ENCODE measurements around the gene HECTD4.
"Not testable (repeated sequence)": the region's sequence is repeated elsewhere in the genome, so short reads cannot be mapped to it uniquely, and the experiment has no call there.

The HECTD4 gene

GRCh38 chr12:112233242-112233641 lies 149.0 kb downstream of the HECTD4 start:
- H3K4me2 ChIP-seq (ENCODE audit: low read depth, low read length, poor library complexity, severe bottlenecking): no peak overlapping the region
- TF ChIP-seq EZH2phosphoT487 (IDR thresholded peaks at IDR 0.05; ENCODE audit: borderline replicate concordance) (no peak), CTCF (conservative IDR thresholded peaks at IDR 0.05; ENCODE audit: low read length) (no peak)
- peaks cover 80% of the 10 kb centered on the region; the same call in 1 of the 2 replicates for H3K36me3 ChIP-seq (ENCODE audit: insufficient read depth, low read length)
- no peaks in the 10 kb centered on the region for H3K9me2 ChIP-seq (replicated peaks; ENCODE audit: low read depth, low read length)
- H3K4me1 ChIP-seq (ENCODE audit: insufficient read depth, low read length, poor library complexity, severe bottlenecking): no peaks in the 10 kb centered on the region
- H3K4me3 ChIP-seq (ENCODE audit: low read length, poor library complexity, severe bottlenecking): no peak overlapping the region
- no peak overlapping the region for H2AFZ ChIP-seq (ENCODE audit: low read length)
- H3F3A ChIP-seq (ENCODE audit: low read depth): no peaks in the 10 kb centered on the region
- H3K79me2 ChIP-seq (ENCODE audit: insufficient read depth, low read length): no peaks in the 10 kb centered on the region
- H4K20me1 ChIP-seq (ENCODE audit: insufficient read depth, low read length, poor library complexity, severe bottlenecking): no peaks in the 10 kb centered on the region
- no peaks in the 10 kb centered on the region for H3K27me3 ChIP-seq (ENCODE audit: insufficient read depth, low read length, poor library complexity, severe bottlenecking)
- H3K9me3 ChIP-seq (ENCODE audit: insufficient read depth, low read depth, low read length): no peaks in the 10 kb centered on the region
- no peak overlapping the region for H3K9ac ChIP-seq (ENCODE audit: low read depth, low read length, poor library complexity, severe bottlenecking)

GRCh38 chr12:112230136-112230535 lies 152.1 kb downstream of the HECTD4 start:
- no peak overlapping the region for H3K9ac ChIP-seq (ENCODE audit: low read depth, low read length, poor library complexity, severe bottlenecking)
- no peak overlapping the region for H2AFZ ChIP-seq (ENCODE audit: low read length)
- no peaks in the 10 kb centered on the region for H3F3A ChIP-seq (ENCODE audit: low read depth)
- no peaks in the 10 kb centered on the region for H3K4me1 ChIP-seq (ENCODE audit: insufficient read depth, low read length, poor library complexity, severe bottlenecking)
- peaks cover 78% of the 10 kb centered on the region; the same call in 1 of the 2 replicates for H3K36me3 ChIP-seq (ENCODE audit: insufficient read depth, low read length)
- no peak for TF ChIP-seq CTCF (conservative IDR thresholded peaks at IDR 0.05; ENCODE audit: low read length)
- TF ChIP-seq EZH2phosphoT487 (IDR thresholded peaks at IDR 0.05; ENCODE audit: borderline replicate concordance): no peak
- no peaks in the 10 kb centered on the region for H3K9me3 ChIP-seq (ENCODE audit: insufficient read depth, low read depth, low read length)
- no peaks in the 10 kb centered on the region for H3K27me3 ChIP-seq (ENCODE audit: insufficient read depth, low read length, poor library complexity, severe bottlenecking)
- H3K79me2 ChIP-seq (ENCODE audit: insufficient read depth, low read length): no peaks in the 10 kb centered on the region
- no peak overlapping the region for H3K4me3 ChIP-seq (ENCODE audit: low read length, poor library complexity, severe bottlenecking)
- no peaks in the 10 kb centered on the region for H3K9me2 ChIP-seq (replicated peaks; ENCODE audit: low read depth, low read length)
- H4K20me1 ChIP-seq (ENCODE audit: insufficient read depth, low read length, poor library complexity, severe bottlenecking): no peaks in the 10 kb centered on the region
- no peak overlapping the region for H3K4me2 ChIP-seq (ENCODE audit: low read depth, low read length, poor library complexity, severe bottlenecking)

DNA sequence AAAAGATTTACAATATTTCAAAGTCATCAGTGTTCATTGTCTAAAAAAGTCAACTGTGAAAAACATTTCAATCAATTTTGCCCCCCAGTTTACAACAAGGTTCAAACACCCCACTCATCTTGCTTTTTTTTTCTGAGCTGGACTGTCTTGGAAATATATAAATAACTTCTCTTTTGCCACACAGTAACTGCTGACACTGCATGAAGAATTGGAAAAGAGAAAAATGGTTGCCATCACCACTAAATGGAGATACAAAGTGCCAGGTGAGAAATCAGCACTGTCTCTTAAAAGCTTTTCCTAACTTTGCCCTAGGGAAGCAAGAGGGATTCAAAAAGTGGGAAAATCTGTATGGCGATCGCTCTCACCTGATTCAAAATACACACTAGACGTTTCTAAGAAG lies 155.5 kb downstream of the HECTD4 start:
- Histone ChIP-seq H3K9ac (ENCODE audit: low read depth, low read length, poor library complexity, severe bottlenecking) (no peak overlapping the region), H3K79me2 (ENCODE audit: insufficient read depth, low read length) (no peaks in the 10 kb centered on the region), H3F3A (ENCODE audit: low read depth) (no peaks in the 10 kb centered on the region), H3K36me3 (ENCODE audit: insufficient read depth, low read length) (peaks cover 62% of the 10 kb centered on the region; the same call in 1 of the 2 replicates), H3K27me3 (ENCODE audit: insufficient read depth, low read length, poor library complexity, severe bottlenecking) (no peaks in the 10 kb centered on the region), H3K4me2 (ENCODE audit: low read depth, low read length, poor library complexity, severe bottlenecking) (no peak overlapping the region), H3K9me3 (ENCODE audit: insufficient read depth, low read depth, low read length) (no peaks in the 10 kb centered on the region), H2AFZ (ENCODE audit: low read length) (no peak overlapping the region), H4K20me1 (ENCODE audit: insufficient read depth, low read length, poor library complexity, severe bottlenecking) (no peaks in the 10 kb centered on the region), H3K4me3 (ENCODE audit: low read length, poor library complexity, severe bottlenecking) (no peak overlapping the region), H3K4me1 (ENCODE audit: insufficient read depth, low read length, poor library complexity, severe bottlenecking) (no peaks in the 10 kb centered on the region), H3K9me2 (replicated peaks; ENCODE audit: low read depth, low read length) (no peaks in the 10 kb centered on the region)
- no peak for TF ChIP-seq CTCF (conservative IDR thresholded peaks at IDR 0.05; ENCODE audit: low read length)

DNA sequence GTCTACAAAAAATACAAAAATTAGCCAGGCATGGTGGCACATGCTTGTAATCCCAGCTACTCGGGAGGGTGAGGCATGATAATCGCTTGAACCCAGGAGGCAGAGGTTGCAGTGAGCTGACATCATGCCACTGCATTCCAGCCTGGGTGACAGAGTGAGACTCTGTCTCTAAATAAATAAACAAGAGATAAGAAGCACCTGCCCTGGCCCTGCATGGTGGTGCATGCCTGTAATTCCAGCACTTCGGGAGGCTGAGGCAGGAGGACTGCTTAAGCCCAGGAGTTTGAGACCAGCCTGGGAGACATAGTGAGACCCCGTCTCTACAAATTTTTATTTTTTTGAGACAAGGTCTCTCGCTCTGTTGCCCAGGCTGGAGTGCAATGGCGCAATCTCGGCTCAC lies 161.6 kb downstream of the HECTD4 start:
- not testable (repeated sequence) for H3K27me3 ChIP-seq (ENCODE audit: insufficient read depth, low read length, poor library complexity, severe bottlenecking); H3K4me2 ChIP-seq (ENCODE audit: low read depth, low read length, poor library complexity, severe bottlenecking); H3K79me2 ChIP-seq (ENCODE audit: insufficient read depth, low read length); H3F3A ChIP-seq (ENCODE audit: low read depth); H3K9ac ChIP-seq (ENCODE audit: low read depth, low read length, poor library complexity, severe bottlenecking); H3K9me3 ChIP-seq (ENCODE audit: insufficient read depth, low read depth, low read length); H3K9me2 ChIP-seq (replicated peaks; ENCODE audit: low read depth, low read length); H3K4me1 ChIP-seq (ENCODE audit: insufficient read depth, low read length, poor library complexity, severe bottlenecking); H3K4me3 ChIP-seq (ENCODE audit: low read length, poor library complexity, severe bottlenecking); H4K20me1 ChIP-seq (ENCODE audit: insufficient read depth, low read length, poor library complexity, severe bottlenecking); H2AFZ ChIP-seq (ENCODE audit: low read length)
- peaks cover 20% of the 10 kb centered on the region; the same call in 1 of the 2 replicates for H3K36me3 ChIP-seq (ENCODE audit: insufficient read depth, low read length)

Data from Loucy (cell line).